Measurements from ENCODE around the gene CFAP410.

DNA sequence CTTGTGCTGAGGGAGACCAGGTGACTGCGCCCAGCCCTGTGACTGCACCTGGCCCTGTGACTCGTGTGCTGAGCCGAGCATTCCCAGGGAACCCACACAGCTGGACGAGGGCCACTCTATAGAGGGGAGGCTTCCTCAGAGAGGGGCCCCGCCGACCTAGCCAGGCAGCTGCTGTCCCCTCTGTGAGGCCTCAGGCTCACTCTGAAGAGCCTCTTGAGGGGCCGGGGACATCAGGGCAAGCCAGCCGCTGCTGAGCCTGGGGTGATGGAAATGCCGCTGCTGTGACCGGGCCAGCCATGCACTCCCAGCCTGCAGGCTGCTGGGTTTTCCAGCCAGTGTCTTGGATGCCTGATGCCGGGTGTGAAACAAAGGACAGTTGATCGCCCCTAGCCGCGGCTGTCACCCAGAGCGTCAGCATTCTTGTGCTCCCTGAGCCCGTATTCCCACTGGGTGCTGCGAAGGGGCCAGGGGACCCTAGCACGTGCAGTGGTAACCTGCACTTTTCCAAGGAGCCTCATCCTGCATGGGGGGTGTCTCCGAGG, 21.9 kb downstream of the CFAP410 start:
- TF ChIP-seq, protein P1, sequence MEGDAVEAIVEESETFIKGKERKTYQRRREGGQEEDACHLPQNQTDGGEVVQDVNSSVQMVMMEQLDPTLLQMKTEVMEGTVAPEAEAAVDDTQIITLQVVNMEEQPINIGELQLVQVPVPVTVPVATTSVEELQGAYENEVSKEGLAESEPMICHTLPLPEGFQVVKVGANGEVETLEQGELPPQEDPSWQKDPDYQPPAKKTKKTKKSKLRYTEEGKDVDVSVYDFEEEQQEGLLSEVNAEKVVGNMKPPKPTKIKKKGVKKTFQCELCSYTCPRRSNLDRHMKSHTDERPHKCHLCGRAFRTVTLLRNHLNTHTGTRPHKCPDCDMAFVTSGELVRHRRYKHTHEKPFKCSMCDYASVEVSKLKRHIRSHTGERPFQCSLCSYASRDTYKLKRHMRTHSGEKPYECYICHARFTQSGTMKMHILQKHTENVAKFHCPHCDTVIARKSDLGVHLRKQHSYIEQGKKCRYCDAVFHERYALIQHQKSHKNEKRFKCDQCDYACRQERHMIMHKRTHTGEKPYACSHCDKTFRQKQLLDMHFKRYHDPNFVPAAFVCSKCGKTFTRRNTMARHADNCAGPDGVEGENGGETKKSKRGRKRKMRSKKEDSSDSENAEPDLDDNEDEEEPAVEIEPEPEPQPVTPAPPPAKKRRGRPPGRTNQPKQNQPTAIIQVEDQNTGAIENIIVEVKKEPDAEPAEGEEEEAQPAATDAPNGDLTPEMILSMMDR (IDR thresholded peaks at IDR 0.05) = no peak
- TF ChIP-seq POLR2A (IDR thresholded peaks at IDR 0.05) = no peak

Data from breast epithelium (tissue), 3 donors.